Adrenal gland (tissue), 5 donors: ENCODE data around the gene RARRES1.

Experiments used
- CTCF ChIP-seq, 6 experiments: fragments of 450-650 bp in 4 of 6; fragments of 200-600 bp in 2 of 6; sonication (generic) in 1 of 6; IDR thresholded peaks; 1 replicate in 5 of 6; 2 replicates in 1 of 6; pipeline versions ENCODE4 v1.5.1 to v1.8.0; 2016 to 2021; ENCODE audit warnings: antibody characterized with exemption in 6 of 6, mild to moderate bottlenecking in 2 of 6, moderate library complexity in 1 of 6
- POLR2A ChIP-seq, 2 donors: fragments of 450-650 bp; IDR thresholded peaks; one replicate each; pipeline ENCODE4 v1.6.1; 2017; ENCODE audit warnings: antibody characterized with exemption in 2 of 2, mild to moderate bottlenecking in 2 of 2, moderate library complexity in 1 of 2
- donor health status: DM: no; HTN: no; CAD: no.

DNA sequence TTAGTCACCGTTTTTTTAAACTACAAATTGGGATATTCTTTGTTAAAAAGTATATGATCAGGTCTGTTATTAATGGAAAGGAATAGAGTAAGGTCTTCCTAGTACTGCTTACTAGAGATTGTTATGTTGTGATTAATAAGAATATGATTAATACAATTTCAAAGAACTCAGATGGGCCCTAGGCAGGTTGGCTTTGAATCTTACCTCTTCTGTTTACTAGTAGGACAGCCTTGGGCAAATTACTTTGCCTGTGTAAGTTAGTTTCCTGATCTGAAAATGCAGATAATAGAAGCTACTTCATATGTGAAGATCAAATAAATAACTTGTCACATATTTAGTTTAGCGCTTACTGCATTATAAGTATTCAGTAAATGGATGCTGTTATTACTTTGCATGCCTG lies 81.1 kb downstream of the RARRES1 start:
- TF ChIP-seq CTCF (IDR thresholded peaks at IDR 0.05) (no peak), POLR2A (IDR thresholded peaks at IDR 0.05) (no peak)
